HG03159 (cell line): ENCODE measurements around the gene NALCN.
"Not testable (repeated sequence)": the region's sequence is repeated elsewhere in the genome, so short reads cannot be mapped to it uniquely, and the experiment has no call there.

Experiments
- ATAC-seq: cut with Tn5 transposase; IDR thresholded peaks from one replicate; pipeline ENCODE4 v1.9.1; 2021; ENCODE audit warnings: mild to moderate bottlenecking, moderate library complexity; ENCODE audit not compliant: unreplicated experiment

NALCN gene

GRCh38 chr13:101343128-101343787 is 73.0 kb downstream of the NALCN start:
- ATAC-seq: no peak

GRCh38 chr13:101341464-101341863 is 74.8 kb downstream of the NALCN start:
- no peak for ATAC-seq

DNA sequence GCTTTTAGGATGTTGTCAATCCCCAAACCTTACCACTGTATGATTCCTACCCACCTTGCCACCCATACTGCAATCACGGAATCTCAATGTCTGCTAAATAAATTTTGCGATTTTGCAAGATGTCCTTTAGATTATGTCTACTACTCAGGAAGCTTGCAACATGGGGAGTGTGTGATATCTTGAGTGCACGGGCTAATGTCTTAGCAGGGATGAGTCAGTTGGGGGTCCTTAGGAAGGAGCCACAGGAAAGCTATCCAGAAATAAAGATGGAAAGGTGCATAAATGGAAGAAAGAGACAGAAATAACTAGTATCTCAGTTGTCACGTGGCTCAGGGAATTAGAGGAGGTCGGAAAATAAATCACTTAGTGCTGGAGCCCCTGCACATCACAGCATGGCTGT is 77.1 kb downstream of the NALCN start:
- no peak for ATAC-seq

DNA sequence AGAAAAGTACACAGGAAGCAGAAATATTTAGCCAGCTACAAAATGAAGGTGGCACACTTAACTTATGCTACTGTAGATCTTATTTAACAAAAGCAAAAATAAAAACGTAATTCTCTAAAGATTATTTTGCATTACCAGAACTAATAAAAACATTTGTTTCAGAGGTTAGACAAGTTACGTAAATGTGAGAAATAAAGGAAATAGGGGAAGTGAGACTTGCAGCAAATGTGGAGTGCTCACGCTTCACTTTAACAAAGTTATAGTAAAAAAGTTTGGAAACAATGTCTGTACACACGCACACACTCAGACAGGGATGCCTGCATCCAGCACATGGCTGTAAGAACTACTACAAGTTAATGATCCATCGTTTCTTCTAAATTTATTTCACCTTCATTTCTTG is 83.7 kb downstream of the NALCN start:
- no peak for ATAC-seq

- ATAC-seq: no peak
Measured at GRCh38 chr13:101331731-101332130, 84.6 kb downstream of the NALCN start.

DNA sequence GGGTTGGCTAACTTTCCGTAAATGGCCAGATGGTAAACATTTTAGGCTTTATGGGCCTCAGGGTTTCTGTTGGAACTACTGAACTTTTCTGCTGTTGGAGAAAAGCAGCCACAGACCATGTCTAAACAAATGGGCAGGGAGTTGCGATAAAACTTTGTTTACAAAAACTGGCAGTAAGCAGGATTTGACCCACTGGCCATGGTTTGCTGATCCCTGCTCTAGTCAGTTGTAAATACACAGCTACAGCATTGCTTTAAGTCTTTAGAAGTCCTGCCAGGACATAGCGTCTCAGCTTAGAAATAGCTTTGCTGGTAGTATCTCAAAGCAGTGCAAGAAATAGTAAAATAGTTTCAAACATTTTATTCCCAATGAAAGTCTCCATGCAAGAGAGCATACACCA is 88.4 kb downstream of the NALCN start:
- ATAC-seq: no peak

DNA sequence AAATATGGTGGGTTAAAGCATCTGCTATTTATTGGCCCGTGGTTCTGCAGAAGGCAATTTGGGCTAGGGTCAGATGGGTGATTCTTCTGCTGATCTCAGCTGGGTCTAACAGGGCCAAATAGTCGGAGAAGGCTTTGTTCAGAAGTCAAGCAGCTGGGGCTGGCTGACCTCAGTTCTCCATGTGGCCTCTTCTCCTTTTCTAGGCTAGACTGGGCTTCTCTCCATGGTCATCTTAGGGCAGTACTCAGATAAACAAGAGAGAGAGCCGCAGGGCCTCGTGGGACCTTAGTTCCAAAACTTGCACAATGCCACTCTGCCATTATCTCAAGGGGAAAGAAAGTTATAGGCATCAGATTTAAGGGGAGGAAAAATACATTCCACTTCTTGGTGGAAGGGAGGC is 89.6 kb downstream of the NALCN start:
- no peak for ATAC-seq

DNA sequence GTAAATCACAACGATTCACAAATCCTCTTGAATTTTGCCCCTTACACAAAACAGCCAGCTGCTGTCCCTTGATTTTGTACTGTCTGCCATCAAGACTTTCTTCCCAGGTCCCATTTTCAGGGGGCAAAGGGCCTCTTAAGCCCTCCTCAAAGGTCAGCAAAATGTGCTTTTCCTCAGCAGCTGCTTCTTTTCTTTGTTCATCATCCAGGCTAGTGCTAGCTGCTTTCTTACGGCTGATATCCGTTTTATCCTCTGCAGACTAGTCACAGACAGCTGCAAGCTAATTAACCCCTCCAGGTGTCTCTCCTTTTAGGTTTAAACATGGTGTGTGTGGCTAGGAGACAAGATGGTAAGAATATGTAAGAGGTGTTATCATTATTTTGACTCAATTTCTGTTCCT is 90.9 kb downstream of the NALCN start:
- ATAC-seq: no peak

- no peak for ATAC-seq
Measured at GRCh38 chr13:101323601-101324000, 92.7 kb downstream of the NALCN start.

- no peak for ATAC-seq
Measured at GRCh38 chr13:101317986-101318523, 98.3 kb downstream of the NALCN start.

DNA sequence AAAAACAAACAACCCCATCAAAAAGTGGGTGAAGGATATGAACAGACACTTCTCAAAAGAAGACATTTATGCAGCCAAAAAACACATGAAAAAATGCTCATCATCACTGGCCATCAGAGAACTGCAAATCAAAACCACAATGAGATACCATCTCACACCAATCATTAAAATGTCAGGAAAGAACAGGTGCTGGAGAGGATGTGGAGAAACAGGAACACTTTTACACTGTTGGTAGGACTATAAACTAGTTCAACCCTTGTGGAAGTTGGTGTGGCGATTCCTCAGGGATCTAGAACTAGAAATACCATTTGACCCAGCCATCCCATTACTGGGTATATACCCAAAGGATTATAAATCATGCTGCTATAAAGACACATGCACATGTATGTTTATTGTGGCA is 102.8 kb downstream of the NALCN start:
- not testable (repeated sequence) for ATAC-seq

- no peak for ATAC-seq
Measured at GRCh38 chr13:101309014-101309619, 107.2 kb downstream of the NALCN start.

GRCh38 chr13:101308247-101309013 is 107.9 kb downstream of the NALCN start:
- no peak for ATAC-seq

DNA sequence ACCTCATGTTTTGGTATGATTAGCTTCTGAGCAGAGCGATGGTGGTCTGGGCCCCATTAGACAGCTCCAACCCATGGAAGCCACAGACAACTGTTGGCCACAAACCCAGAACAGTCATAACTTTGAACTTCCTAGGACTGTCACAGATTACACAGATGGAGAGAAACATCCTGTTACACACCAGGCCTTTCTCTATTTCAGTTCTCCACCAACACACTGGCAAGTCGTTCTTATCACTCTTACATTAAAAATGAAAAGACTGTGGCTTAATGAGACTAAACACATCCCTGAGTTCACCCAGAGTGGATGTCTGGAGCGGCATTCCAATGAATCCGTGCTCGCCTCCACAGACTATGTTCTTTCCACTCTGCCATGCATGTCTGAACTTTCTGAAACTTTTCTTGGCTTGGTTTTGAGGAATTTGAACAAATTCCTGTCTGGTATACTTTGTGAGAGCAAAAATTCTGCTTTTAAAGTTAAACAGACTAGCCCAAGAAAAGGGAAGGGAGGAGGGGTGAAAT is 109.1 kb downstream of the NALCN start:
- no peak for ATAC-seq

GRCh38 chr13:101306773-101307172 is 109.5 kb downstream of the NALCN start:
- ATAC-seq: no peak

DNA sequence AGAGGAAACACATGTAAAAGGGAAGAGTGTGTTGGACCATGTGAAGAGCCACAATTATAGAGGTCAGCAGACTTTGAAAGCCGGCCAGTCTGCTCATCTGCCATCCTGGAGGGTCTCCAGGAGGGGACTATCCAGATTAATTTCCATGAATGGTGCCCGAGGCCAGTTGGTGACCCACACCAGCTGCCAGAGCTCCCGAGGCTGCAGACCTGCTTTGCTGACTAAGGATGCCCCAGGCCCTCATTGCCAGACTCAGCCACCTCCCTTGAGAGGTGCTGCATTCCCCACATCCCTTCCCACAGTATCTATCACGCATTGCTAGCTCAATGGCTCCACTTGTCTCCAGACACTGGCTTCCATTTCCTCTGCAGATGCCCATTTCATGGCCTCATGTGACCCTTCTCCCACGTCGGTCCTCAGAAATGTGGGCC is 110.3 kb downstream of the NALCN start:
- ATAC-seq: no peak

GRCh38 chr13:101303521-101303920 is 112.8 kb downstream of the NALCN start:
- ATAC-seq: no peak

DNA sequence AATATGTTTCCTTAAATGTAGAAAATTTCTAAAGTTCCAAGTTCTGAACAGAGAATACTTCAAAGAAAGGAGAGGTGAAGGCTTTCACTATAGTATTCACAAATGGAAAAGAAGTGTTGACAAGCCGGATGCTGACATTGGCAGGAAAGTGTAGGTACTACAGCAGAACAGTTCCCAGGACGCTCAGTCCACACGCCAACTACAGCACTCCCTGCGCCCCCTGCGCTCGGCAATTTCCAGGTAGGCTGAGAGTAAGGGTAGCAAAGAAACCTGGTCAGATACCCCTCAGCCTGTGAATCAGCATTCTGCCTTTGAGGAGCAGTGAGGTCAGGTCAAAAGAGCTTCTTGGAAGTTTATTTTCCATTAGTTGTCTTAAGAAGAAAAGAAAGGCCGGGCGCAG is 115.3 kb downstream of the NALCN start:
- no peak for ATAC-seq

DNA sequence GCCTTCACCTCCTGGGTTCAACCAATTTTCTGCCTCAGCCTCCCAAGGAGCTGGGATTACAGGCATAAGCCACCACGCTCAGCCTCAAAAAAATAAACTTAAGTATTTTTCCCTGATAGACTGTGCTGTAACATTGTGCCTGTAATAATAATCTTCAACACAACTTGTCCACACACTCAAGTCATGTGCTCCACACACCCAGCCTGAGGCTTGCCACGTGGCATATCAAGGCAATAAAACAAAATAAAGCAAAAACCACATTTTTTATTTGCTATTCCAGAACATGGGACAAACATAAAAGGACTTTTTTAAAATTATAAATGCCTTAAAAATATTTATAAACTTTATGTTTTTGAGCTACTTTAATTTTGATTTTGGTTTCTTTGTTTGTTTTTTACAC is 115.8 kb downstream of the NALCN start:
- no peak for ATAC-seq

DNA sequence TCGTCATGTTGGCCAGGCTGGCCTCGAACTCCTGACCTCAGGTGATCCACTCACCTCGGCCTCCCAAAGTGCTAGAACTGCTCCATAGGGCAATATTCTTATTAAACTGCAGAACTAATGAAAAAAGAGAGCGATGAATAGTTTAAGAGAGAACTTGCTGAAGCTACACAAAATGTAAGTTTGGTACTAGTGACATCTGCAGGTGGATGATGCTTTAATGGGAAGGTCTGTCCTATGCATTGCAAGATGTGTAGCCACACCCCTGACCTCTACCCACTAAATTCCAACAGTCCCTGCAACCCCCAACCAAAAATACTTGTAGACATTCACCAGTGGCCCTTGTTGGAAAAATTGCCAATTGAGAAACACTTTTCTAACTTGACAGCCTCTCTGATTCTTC is 117.8 kb downstream of the NALCN start:
- ATAC-seq: no peak

- no peak for ATAC-seq
Measured at GRCh38 chr13:101297794-101298193, 118.5 kb downstream of the NALCN start.

DNA sequence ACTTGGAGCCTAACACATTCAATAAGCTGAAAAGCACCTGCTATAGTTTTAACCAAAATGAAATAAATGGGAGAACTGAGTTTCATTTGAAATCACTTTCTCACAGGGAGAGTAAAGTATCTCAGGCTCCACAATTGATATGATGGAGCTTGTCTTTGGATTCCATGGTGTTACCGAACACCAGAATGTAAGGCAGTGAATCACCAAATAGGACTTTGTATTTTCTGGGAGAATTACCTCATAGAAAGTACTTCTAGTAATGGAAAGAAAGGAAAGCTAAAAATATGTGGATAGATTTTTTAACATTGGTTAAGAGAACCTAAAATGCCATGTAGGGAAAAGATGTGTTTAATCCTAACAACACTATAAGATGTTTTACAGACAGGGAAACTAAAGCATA is 123.6 kb downstream of the NALCN start:
- no peak for ATAC-seq
